Measurements from ENCODE around the gene LSAMP. TPM values are rescaled to one million over a fixed set of nuclear protein-coding genes. Genes with fewer than 3 reads are reported as not detected.
A peak's percentile ranks its signal among the peaks of the same experiment; 100 is the strongest.

The LSAMP gene
- total and polyA plus RNA-seq, 9 of the 15 experiments (the other 6 are each of a cell fraction or from before 2014, with no cell fraction given): 0.09 to 0.11 TPM; not detected in 7

DNA sequence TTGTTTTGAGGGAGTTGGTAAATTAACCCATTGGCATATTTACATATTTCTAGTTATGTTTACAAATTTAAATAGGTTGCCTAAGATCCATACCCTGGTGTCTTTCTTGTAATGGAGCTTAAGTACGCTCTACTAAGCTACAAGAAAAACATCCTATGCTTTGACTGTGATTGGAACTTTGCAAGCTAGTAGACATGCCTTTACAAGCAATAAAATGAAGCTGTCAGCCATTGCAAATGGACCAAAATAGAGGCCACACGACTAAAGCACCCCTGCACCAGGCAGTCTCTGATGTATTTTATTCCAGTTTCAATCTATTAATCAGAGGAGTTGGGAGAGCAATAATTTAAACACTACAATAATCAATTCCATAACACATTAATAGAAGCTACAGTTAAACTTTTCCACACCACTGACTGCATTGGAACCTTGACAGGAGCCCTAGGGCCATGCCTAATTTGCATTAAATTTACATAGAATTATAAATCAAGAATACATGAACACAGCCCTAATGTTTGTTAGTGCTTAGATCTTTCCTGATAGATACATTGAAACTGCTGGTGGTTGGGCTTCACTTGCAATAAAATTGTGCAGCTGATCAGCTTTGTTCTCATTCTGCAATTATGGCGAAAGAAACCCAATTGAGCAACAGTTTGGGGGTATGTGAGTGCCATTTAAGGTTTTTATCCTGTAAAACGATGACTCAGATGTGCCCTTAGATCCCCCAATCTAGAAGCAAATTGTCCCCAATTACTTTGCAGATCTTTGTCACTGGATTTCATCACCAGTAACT is 360.1 kb downstream of the LSAMP start:
- 44% methylated on average over 4 of the region's 4 CpGs for WGBS (ENCODE audit: insufficient coverage, low coverage, missing lambda C conversion rate)
- POLR2A ChIA-PET: interaction anchor here (0.8 kb wide), 1 partner anchor 26 kb away, joined by 3 read pairs; no protein-coding TSS in a partner anchor
- no TSS peak for BruUV-seq (replicated peaks)
- TF ChIP-seq, protein P1, sequence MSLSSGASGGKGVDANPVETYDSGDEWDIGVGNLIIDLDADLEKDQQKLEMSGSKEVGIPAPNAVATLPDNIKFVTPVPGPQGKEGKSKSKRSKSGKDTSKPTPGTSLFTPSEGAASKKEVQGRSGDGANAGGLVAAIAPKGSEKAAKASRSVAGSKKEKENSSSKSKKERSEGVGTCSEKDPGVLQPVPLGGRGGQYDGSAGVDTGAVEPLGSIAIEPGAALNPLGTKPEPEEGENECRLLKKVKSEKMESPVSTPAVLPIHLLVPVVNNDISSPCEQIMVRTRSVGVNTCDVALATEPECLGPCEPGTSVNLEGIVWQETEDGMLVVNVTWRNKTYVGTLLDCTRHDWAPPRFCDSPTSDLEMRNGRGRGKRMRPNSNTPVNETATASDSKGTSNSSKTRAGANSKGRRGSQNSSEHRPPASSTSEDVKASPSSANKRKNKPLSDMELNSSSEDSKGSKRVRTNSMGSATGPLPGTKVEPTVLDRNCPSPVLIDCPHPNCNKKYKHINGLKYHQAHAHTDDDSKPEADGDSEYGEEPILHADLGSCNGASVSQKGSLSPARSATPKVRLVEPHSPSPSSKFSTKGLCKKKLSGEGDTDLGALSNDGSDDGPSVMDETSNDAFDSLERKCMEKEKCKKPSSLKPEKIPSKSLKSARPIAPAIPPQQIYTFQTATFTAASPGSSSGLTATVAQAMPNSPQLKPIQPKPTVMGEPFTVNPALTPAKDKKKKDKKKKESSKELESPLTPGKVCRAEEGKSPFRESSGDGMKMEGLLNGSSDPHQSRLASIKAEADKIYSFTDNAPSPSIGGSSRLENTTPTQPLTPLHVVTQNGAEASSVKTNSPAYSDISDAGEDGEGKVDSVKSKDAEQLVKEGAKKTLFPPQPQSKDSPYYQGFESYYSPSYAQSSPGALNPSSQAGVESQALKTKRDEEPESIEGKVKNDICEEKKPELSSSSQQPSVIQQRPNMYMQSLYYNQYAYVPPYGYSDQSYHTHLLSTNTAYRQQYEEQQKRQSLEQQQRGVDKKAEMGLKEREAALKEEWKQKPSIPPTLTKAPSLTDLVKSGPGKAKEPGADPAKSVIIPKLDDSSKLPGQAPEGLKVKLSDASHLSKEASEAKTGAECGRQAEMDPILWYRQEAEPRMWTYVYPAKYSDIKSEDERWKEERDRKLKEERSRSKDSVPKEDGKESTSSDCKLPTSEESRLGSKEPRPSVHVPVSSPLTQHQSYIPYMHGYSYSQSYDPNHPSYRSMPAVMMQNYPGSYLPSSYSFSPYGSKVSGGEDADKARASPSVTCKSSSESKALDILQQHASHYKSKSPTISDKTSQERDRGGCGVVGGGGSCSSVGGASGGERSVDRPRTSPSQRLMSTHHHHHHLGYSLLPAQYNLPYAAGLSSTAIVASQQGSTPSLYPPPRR (CRISPR knock-in tag; IDR thresholded peaks at IDR 0.05; ENCODE audit: borderline replicate concordance): no peak
- TF ChIP-seq FOSL1 (tag; conservative IDR thresholded peaks at IDR 0.05) (0 out of 2 replicates have a peak, but pooled peaks have one; percentile 22), RBFOX2 (IDR thresholded peaks at IDR 0.05; ENCODE audit: low read depth, low read length) (no peak), RBBP5 (IDR thresholded peaks at IDR 0.05; ENCODE audit: borderline replicate concordance, insufficient read depth, low read length, poor library complexity, severe bottlenecking) (no peak), CEBPB (tag; IDR thresholded peaks at IDR 0.05) (peak; percentile 47; the same call in 1 of the 2 replicates), HNRNPL (IDR thresholded peaks at IDR 0.05; ENCODE audit: low read depth, low read length) (no peak), DNMT1 (IDR thresholded peaks at IDR 0.05) (no peak), KAT2B (IDR thresholded peaks at IDR 0.05; ENCODE audit: low read depth, low read length) (no peak), RBM34 (IDR thresholded peaks at IDR 0.05; ENCODE audit: borderline replicate concordance, insufficient read depth, low read length) (no peak), ZNF668 (CRISPR knock-in tag; IDR thresholded peaks at IDR 0.05) (no peak)
- TF ChIP-seq, protein P2, sequence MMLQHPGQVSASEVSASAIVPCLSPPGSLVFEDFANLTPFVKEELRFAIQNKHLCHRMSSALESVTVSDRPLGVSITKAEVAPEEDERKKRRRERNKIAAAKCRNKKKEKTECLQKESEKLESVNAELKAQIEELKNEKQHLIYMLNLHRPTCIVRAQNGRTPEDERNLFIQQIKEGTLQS (IDR thresholded peaks at IDR 0.05): 0 out of 2 replicates have a peak, but pooled peaks have one; percentile 20
- TF ChIP-seq, protein P2 (CRISPR knock-in tag; conservative IDR thresholded peaks at IDR 0.05): no peak
- TF ChIP-seq, protein P3, sequence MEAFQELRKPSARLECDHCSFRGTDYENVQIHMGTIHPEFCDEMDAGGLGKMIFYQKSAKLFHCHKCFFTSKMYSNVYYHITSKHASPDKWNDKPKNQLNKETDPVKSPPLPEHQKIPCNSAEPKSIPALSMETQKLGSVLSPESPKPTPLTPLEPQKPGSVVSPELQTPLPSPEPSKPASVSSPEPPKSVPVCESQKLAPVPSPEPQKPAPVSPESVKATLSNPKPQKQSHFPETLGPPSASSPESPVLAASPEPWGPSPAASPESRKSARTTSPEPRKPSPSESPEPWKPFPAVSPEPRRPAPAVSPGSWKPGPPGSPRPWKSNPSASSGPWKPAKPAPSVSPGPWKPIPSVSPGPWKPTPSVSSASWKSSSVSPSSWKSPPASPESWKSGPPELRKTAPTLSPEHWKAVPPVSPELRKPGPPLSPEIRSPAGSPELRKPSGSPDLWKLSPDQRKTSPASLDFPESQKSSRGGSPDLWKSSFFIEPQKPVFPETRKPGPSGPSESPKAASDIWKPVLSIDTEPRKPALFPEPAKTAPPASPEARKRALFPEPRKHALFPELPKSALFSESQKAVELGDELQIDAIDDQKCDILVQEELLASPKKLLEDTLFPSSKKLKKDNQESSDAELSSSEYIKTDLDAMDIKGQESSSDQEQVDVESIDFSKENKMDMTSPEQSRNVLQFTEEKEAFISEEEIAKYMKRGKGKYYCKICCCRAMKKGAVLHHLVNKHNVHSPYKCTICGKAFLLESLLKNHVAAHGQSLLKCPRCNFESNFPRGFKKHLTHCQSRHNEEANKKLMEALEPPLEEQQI (IDR thresholded peaks at IDR 0.05): no peak

More for the DNA sequence above, 360.1 kb downstream of the LSAMP start:
- intact Hi-C loops (cut with micrococcal nuclease): no loop called here
- DNase-seq (ENCODE audit: extremely low read depth in 1 of 4, low spot score in 3 of 4) (no peak), ATAC-seq (no peak), FAIRE-seq (no peak)
- H3K27ac ChIP-seq (ENCODE audit: extremely low read depth, low read depth, low read length): no peak overlapping the region
- no peak overlapping the region for H3K9ac ChIP-seq (ENCODE audit: insufficient read depth in 1 of 2, low read depth in 2 of 2, low read length in 2 of 2)
- H3K36me3 ChIP-seq (ENCODE audit: control insufficient read depth, insufficient read depth, low read length): no peaks in the 10 kb centered on the region
- CTCF ChIA-PET (ENCODE audit: low intra/inter-chr PET ratio): no interaction called here
- no peaks in the 10 kb centered on the region for H3K9me1 ChIP-seq (ENCODE audit: control insufficient read depth, insufficient read depth, low read length)
- no peak overlapping the region for H3K4me2 ChIP-seq (ENCODE audit: insufficient read depth, low read length)
- H3K4me3 ChIP-seq: no peak overlapping the region
- H3K79me2 ChIP-seq (ENCODE audit: control insufficient read depth, insufficient read depth, low read length): no peaks in the 10 kb centered on the region
- H3K27me3 ChIP-seq (ENCODE audit: control insufficient read depth in 2 of 2, insufficient read depth in 2 of 2, low read length in 2 of 2): no peaks in the 10 kb centered on the region
- H3K9me3 ChIP-seq (replicated peaks; ENCODE audit: control insufficient read depth, insufficient read depth, low read depth, low read length): no peaks in the 10 kb centered on the region
- H3K4me1 ChIP-seq (replicated peaks in 1 of 2; ENCODE audit: control insufficient read depth in 2 of 2, insufficient read depth in 2 of 2, low read length in 2 of 2): no peaks in the 10 kb centered on the region; a peak in 2 of 5 replicates
- no peaks in the 10 kb centered on the region for H4K20me1 ChIP-seq (replicated peaks; ENCODE audit: control insufficient read depth, insufficient read depth, low read length)
- in situ Hi-C loops (cut with MboI): no loop called here
- no peak overlapping the region for H2AFZ ChIP-seq (ENCODE audit: low read depth, low read length)
